HG02763 (cell line): Measurements from ENCODE around the gene SCG3.

Experiments
- ATAC-seq: cut with Tn5 transposase; IDR thresholded peaks from one replicate; pipeline ENCODE4 v1.9.1; 2021; ENCODE audit warnings: mild to moderate bottlenecking, moderate library complexity; ENCODE audit not compliant: unreplicated experiment

SCG3 gene

DNA sequence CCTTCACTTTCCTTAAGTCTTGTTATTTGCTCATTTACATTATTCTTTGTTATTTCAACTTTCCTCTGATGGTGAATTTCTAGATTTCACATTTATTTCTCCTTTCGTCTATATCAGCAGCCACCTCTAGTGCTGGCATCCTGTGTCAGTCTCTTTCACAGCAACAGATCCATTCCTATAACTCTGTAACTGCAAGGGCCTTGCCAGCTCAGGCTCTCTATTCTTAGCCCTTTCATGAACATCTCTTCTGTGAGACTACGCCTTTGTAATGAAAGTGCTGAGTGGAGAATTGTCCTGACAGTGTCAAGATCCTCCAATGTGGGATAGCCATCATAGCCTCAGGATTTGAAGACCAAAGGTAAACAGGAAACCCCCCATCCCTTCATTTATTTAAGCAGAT, 3.9 kb upstream of the SCG3 start:
- no peak for ATAC-seq

GRCh38 chr15:51678096-51678495, 3.2 kb upstream of the SCG3 start:
- no peak for ATAC-seq

DNA sequence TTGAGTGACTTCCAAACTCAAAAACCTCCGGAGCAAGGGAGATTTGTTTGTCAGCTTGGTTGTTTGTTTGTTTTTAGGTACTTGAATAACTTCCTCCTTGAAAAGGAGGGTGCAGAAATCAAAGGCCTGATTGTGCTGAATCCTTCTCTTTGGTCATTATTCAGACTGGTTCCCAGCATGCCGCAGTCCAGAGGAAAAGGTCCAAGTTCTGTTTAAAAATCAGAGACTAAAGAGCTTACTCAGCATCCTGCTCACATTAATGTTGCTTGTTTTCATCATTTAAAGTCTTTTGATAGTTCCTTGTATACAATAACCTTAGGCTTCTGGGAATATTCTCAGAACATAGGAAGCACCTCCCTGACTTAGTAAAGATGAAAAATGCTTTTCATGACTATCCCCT, 982 bp upstream of the SCG3 start:
- no peak for ATAC-seq

- no peak for ATAC-seq
These were observed 6.3 kb downstream of the SCG3 start for GRCh38 chr15:51687565-51687964.

- ATAC-seq: no peak
These were observed 7.6 kb downstream of the SCG3 start for GRCh38 chr15:51688863-51689262.

DNA sequence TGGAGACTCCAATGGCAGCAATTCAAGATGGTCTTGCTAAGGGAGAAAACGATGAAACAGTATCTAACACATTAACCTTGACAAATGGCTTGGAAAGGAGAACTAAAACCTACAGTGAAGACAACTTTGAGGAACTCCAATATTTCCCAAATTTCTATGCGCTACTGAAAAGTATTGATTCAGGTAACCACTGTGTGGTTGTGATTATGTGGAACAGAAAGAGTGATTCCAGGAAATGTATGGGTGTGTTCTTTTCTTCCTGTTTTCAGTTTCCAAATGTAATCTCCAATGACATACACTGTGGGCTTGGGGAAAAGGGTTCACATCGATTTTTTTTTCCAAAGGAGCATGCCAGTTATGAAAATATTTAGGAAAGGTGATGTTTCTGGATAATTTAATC, 10.9 kb downstream of the SCG3 start:
- ATAC-seq: no peak

- no peak for ATAC-seq
These were observed 15.3 kb downstream of the SCG3 start for GRCh38 chr15:51696566-51696965.

- no peak for ATAC-seq
These were observed 15.9 kb downstream of the SCG3 start for GRCh38 chr15:51697163-51697562.

DNA sequence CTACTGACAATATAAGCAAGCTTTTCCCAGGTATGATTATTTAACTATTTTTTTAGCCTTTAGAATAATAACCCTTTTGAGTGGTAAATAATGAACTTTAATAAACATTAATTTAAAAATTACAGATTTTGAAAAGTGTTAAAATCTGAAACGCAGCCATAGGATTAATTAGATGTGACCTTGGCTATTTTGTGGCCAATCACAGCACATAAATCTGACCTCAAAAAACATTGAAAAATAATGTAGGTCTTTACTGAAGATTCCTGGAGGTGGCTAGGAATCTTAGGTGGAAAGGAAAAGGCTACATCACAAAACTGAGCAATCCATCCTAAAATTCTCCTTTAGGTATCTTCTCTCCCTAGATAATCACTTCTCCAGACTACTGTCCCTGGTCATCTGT, 18.1 kb downstream of the SCG3 start:
- ATAC-seq: no peak

- no peak for ATAC-seq
These were observed 21.4 kb downstream of the SCG3 start for GRCh38 chr15:51702710-51703109.

DNA sequence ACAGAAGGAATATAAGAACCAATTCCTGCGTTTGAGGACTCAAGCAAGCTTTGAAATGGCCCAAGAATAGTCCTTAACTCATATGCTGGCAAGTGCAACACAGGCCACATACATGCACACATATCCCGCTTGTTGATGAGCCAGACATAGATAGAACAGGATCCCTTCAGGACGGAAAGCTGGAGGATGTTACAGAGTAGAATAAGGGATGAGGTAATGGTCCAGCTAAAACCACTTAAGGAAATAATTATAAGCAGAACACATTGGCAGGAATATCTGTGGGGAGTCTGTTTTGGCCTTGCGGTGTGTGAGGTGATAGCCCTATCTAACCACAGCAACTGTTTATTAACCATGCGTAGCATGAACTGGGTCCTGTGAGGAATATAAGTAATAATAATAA, 25.0 kb downstream of the SCG3 start:
- ATAC-seq: no peak

DNA sequence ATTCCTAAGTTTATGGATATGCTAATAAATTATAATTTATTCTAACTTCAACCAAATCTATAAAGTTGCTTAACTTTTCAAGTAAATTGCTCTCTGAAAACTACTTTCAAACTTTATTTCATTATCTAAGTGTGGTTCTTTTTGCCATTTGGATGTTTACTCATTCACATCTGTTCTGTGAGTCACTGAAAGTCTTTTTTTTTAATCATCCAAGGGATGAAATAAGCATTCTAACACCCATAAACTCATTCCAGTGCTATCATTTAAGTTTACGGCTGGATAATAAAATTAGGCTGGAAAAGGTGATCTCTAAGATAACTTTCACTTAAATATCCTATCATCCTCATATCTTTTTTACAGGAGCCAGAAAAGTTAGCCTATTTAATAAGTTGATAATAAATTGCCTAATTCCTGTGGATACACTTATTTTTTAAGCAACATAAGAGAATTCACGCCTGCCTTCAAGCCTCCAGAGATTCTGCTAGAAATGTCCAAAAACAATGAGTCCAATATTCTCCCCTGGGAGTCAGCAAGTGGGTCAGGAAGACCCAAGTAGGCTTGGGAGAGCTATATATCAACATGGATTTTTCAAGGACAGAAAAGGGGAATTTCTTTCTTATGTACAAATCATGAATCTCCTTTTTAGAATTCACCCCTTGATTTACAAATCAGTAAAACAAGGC, 25.8 kb downstream of the SCG3 start:
- ATAC-seq: no peak

- ATAC-seq: no peak
These were observed 26.7 kb downstream of the SCG3 start for GRCh38 chr15:51708013-51708412.

DNA sequence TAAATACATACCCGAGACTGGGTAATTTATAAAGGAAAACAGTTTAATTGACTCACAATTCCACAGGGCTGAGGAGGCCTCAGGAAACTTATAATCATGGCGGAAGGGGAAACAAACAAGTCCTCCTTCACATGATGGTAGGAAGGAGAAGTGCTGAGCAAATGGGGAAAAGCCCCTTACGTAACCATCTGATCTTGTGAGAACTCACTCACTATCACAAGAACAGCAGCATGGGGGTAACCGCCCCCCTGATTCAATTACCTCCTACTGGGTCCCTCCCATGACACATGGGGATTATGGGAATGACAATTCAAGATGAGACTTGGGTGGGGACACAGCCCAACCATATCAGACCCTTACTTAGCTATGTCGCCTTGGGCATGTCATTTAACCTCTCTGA, 27.7 kb downstream of the SCG3 start:
- no peak for ATAC-seq

DNA sequence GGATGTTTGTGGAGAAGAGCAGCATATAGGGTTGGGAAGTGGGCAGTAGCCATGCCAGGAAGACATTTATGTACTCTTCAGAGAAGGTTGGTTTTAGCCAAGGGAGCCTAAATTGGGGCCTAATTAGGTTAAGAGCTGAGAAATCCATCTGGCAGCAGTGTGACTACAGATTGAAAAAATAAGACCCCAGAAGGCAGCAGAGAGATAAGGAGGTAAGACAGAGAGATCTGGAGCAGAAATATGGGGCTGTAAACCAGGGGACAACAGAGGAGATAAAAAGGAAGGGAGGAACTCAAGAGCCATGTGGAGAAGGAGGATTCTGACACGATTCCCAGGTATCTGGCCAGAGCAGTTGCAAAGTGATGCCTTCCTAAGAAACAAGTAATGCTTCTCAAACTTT, 32.9 kb downstream of the SCG3 start:
- ATAC-seq: no peak

DNA sequence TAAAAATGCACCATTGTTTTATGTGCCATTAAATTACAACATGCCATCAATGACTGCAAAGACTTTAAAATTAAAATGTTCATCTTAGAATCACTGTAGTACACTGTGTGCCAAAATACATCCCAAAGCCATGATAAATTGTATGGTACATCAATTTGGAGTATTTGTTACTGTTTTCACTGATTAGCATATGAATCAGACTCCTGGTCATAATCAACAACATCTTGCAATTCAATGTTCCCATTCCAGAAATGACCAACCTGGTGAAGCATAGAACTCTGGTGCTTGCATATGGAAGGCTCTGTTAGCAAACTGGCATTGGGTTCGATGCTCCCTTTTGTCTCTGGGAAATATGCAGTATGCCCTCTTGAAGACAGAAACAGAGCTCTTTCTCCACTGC, 33.6 kb downstream of the SCG3 start:
- ATAC-seq: no peak

DNA sequence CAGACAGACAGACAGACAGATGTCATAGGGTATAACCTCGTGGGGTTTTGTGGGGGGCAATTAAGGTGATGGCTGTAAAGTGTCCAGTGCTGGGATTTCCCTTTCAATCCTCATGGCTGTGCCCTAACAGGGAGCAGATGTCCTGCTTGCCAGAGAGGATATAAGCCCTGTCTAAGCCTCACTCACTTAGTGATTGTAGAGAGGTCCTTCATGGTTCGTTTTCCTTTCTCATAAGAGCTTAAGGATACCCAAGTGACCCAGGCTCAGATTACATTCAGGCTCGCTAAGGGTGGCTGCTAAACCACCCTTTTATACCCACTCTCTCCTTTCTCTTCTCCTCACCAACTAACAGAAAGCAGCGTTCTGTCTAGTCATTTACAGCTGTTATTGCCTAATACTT, 36.9 kb downstream of the SCG3 start:
- ATAC-seq: no peak

DNA sequence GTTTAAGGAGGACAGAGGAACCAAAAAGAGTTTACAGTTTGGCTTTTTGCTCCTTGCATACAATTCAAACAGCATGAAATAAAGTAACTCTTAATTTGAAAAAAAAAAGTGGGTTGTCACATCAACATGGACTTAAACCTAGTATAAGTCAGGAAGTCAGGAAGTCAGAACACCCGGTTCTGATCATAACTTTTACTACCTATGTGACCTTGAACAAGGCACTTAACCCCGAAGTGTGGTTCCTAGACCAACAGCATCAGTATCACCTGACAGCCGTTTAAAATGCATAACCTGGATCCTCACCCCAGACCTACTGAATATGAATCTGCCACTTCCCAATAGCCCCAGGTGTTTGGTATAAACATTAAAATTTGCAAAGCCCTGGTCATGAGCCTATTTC, 37.4 kb downstream of the SCG3 start:
- no peak for ATAC-seq

DNA sequence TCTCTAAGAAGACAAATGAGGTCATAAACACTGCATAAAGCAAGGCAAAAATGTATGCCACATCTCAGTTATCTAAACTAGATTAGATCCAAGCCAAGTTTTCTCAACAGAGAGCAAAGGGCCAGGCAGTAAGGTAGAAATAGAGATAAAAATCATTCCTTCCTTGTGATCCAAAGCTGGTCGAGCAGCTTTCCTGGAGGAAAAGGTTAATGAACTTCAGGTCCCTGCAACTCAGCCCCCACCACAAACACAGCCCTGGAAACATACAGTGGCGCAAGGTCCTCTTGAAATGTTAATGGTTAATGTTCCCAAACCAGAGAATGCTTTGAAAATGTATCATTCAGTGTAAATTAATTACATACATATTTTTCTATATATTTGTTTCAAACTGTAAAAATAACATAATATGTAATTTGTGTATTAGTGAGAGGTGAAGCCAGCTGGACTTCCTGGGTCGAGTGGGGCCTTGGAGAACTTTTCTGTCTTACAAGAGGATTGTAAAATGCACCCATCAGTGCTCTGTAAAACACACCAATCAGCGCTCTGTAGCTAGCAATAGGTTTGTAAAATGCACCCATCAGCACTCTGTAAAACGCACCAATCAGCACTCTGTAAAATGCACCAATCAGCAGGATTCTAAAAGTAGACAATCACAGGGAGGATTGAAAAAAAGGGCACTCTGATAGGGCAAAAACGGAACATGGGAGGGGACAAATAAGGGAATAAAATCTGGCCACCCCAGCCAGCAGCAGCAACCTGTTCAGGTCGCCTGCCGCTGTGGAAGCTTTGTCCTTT, 39.1 kb downstream of the SCG3 start:
- ATAC-seq: no peak

- no peak for ATAC-seq
These were observed 40.1 kb downstream of the SCG3 start for GRCh38 chr15:51721199-51721960.

DNA sequence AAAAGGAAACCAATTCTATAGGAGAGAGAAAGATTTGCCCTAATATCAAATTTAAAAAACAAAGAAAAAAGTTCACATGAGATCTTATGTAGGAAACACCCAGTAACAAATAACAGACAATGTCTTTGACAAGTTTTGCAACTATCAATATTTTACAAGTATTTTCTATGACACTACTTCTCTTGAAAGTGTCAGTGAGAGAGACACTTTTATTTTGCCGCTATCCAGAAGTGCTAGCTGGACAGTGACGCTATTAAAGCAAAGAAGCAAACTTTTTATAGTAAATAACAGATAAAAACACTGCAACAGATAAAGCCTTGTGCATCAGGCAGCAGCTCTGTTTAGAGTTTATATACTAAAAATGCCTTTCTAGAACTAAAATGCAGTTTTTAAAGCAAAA, 42.9 kb downstream of the SCG3 start:
- ATAC-seq: no peak

- no peak for ATAC-seq
These were observed 43.4 kb downstream of the SCG3 start for GRCh38 chr15:51724673-51725072.
